ENCODE measurements around the gene DIDO1. TPM values are rescaled to one million over a fixed set of nuclear protein-coding genes. Genes with fewer than 3 reads are reported as not detected.

The DIDO1 gene
- total RNA-seq, 1 experiment from 2014 or later, result 85.9 TPM

DNA sequence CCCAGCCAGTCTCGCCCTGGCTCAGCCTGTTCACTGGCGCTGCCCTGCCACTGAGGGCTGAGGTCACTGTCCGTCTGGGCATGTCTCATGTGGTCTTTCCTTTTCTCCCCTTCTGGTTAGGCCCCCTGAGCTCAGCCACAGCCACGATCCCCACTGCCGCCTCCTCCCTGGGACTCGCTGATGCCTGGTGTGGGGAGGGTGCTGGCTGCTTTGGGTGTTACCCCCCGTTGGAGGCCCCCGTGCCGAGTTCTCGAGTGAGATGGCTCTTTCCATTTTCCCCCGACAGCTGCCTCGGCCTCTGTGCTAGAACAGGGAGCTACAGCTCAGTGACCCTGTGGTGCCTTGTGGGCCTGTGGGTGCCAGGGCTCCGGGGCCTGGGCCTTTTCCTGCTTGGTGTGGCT is 49.8 kb downstream of the DIDO1 start:
- H3K56ac ChIP-seq (ENCODE audit: insufficient read length, low read depth, low read length), result no peak overlapping the region
- H3K9me3 ChIP-seq (ENCODE audit: control insufficient read depth, low read depth, low read length), result no peaks in the 10 kb centered on the region
- Mint-ChIP-seq H3K36me3 (ENCODE audit: insufficient read depth in 1 of 3, low read depth in 3 of 3) (peaks cover 0 to 12% (median 3%) of the 10 kb centered on the region in 3 experiments; a peak in 5 of 7 replicates), H3K27me3 (ENCODE audit: low read depth) (peaks cover 7% of the 10 kb centered on the region), H3K9me3 (peaks cover 2 to 8% of the 10 kb centered on the region in 2 experiments; a peak in 4 of 5 replicates), H3K4me1 (peaks cover 24 to 33% of the 10 kb centered on the region in 2 experiments), H3K27ac (peak overlapping the region in 1 of 3 experiments; percentile 68; a peak in 2 of 7 replicates), H3K4me3 (no peak overlapping the region)
- no peak overlapping the region for H4K5ac ChIP-seq (ENCODE audit: insufficient read length, low read depth, low read length)
- H3K27me3 ChIP-seq (ENCODE audit: insufficient read depth, low read length), result no peaks in the 10 kb centered on the region
- no CpG with 5 or more reads among the region's 13 CpGs for WGBS (ENCODE audit: extremely low coverage, insufficient read length, low lambda C conversion rate)
- H2BK15ac ChIP-seq (ENCODE audit: low read depth, low read length), result no peak overlapping the region
- DNase-seq, result no peak
- H2BK120ac ChIP-seq (ENCODE audit: low read depth, low read length, poor library complexity, severe bottlenecking), result no peak overlapping the region
- no peak overlapping the region for H3K4me2 ChIP-seq (ENCODE audit: insufficient read depth, insufficient read length, low read length)
- no peaks in the 10 kb centered on the region for H3K79me2 ChIP-seq (ENCODE audit: insufficient read depth, low read length)
- no peak overlapping the region for H3K9ac ChIP-seq (ENCODE audit: extremely low read depth, insufficient read length, low read length)
- H3K18ac ChIP-seq (ENCODE audit: insufficient read length, low read depth, low read length), result no peak overlapping the region
- no peaks in the 10 kb centered on the region for H3K4me1 ChIP-seq (ENCODE audit: insufficient read depth, low read length)
- no peak overlapping the region for H3K27ac ChIP-seq (ENCODE audit: insufficient read length, low read depth, low read length)
- H2BK5ac ChIP-seq (ENCODE audit: insufficient read length, low read length), result no peak overlapping the region
- no peak overlapping the region for H2BK12ac ChIP-seq (ENCODE audit: insufficient read length, low read depth, low read length)
- no peak overlapping the region for H2AK5ac ChIP-seq (ENCODE audit: insufficient read length, low read length)
- H4K8ac ChIP-seq (replicated peaks; ENCODE audit: insufficient read length, low read depth, low read length), result no peak overlapping the region
- H3K4ac ChIP-seq (ENCODE audit: low read depth, low read length), result no peak overlapping the region
- no peaks in the 10 kb centered on the region for H4K20me1 ChIP-seq (ENCODE audit: control insufficient read depth, insufficient read depth, insufficient read length)
- H3K14ac ChIP-seq (ENCODE audit: insufficient read depth, low read length), result no peak overlapping the region; the same call in 1 of the 2 replicates
- H3T11ph ChIP-seq (ENCODE audit: low read length), result no peak overlapping the region
- no peak for TF ChIP-seq CTCF (conservative IDR thresholded peaks at IDR 0.05)
- H3K23ac ChIP-seq (ENCODE audit: insufficient read length, low read depth, low read length), result no peak overlapping the region
- no peak overlapping the region for H2AFZ ChIP-seq (ENCODE audit: low read length)
- no peaks in the 10 kb centered on the region for H3K23me2 ChIP-seq (ENCODE audit: insufficient read length, low read depth, low read length, poor library complexity, severe bottlenecking)
- no peak overlapping the region for H4K91ac ChIP-seq (ENCODE audit: insufficient read length, low read depth, low read length)
- H3K79me1 ChIP-seq (ENCODE audit: insufficient read depth, low read depth, low read length, poor library complexity, severe bottlenecking), result no peaks in the 10 kb centered on the region
- H2BK20ac ChIP-seq (ENCODE audit: low read depth, low read length, poor library complexity, severe bottlenecking), result no peak overlapping the region
